ENCODE measurements around the gene GRID2.
"Not testable (repeated sequence)": the region's sequence is repeated elsewhere in the genome, so short reads cannot be mapped to it uniquely, and the experiment has no call there.

Gene GRID2

DNA sequence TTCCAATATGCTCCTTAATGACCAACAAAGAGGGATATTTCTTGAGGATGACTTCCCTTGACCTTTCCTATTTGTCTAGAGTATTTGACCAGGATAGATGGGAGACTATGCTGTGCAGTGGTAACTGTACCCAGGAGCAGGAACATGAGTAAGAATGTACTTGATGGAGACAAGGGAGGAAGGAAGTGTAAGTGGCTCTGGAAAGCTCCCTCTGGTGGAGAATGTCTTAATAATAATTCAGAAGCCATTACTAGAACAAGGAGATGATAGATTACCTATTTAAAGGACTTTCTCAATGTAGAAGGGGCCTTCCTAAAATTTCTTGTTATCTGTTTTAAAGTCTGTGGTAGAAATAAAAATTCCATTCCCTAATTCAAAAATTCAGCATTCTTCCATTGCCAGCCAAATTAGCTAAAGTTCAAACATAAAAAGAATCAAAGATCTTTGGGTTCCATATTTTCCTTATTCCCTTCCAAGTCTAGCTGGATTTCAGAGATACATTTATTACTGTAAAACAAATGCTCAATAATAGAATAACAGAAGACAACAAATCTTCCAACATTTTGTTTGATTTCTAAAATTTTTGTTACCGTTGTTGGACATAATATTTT lies 83.8 kb downstream of the GRID2 start:
- H4K91ac ChIP-seq (ENCODE audit: low read depth, low read length) = no peak overlapping the region
- H3K4me3 ChIP-seq (ENCODE audit: low read depth, low read length) = no peak overlapping the region
- no peak overlapping the region for H3K4me2 ChIP-seq (ENCODE audit: low read length)
- H3K14ac ChIP-seq (ENCODE audit: low read length) = no peak overlapping the region
- no peaks in the 10 kb centered on the region for H3K9me3 ChIP-seq (ENCODE audit: insufficient read depth, low read depth, low read length)
- no peak overlapping the region for H2BK120ac ChIP-seq (ENCODE audit: insufficient read depth, low read length, poor library complexity)
- H3K4me1 ChIP-seq (ENCODE audit: control insufficient read depth in 1 of 2, insufficient read depth in 2 of 2, low read length in 2 of 2) = no peaks in the 10 kb centered on the region
- H4K8ac ChIP-seq (ENCODE audit: low read depth, low read length) = no peak overlapping the region
- no peak overlapping the region for H3K18ac ChIP-seq (ENCODE audit: low read length)
- H3K79me2 ChIP-seq (ENCODE audit: control insufficient read depth, insufficient read depth, low read length, poor library complexity) = no peaks in the 10 kb centered on the region
- no peak overlapping the region for H2BK12ac ChIP-seq (ENCODE audit: low read length)
- H4K12ac ChIP-seq (ENCODE audit: low read depth, low read length) = no peak overlapping the region
- no peak overlapping the region for H2AK5ac ChIP-seq (ENCODE audit: low read length)
- peak; percentile 6 to 65 for DNase-seq
- no peak overlapping the region for H2BK5ac ChIP-seq (ENCODE audit: low read depth, low read length, poor library complexity)
- no peak overlapping the region for H3K27ac ChIP-seq (ENCODE audit: low read depth, low read length)
- no peaks in the 10 kb centered on the region for H3K36me3 ChIP-seq (ENCODE audit: control insufficient read depth in 1 of 2, insufficient read depth in 2 of 2, low read length in 2 of 2)
- H3K23ac ChIP-seq (ENCODE audit: low read length) = no peak overlapping the region
- H3K79me1 ChIP-seq (ENCODE audit: low read length) = no peaks in the 10 kb centered on the region
- H3K4ac ChIP-seq (ENCODE audit: low read depth, low read length) = no peak overlapping the region
- H3K9ac ChIP-seq (ENCODE audit: low read length) = no peak overlapping the region
- no peak overlapping the region for H2AFZ ChIP-seq (ENCODE audit: insufficient read depth, low read length, poor library complexity)
- no peaks in the 10 kb centered on the region for H3K27me3 ChIP-seq (ENCODE audit: insufficient read depth, low read length)
- no CpG with 5 or more reads among the region's 1 CpG for WGBS (ENCODE audit: extremely low coverage, insufficient coverage, insufficient read length)

DNA sequence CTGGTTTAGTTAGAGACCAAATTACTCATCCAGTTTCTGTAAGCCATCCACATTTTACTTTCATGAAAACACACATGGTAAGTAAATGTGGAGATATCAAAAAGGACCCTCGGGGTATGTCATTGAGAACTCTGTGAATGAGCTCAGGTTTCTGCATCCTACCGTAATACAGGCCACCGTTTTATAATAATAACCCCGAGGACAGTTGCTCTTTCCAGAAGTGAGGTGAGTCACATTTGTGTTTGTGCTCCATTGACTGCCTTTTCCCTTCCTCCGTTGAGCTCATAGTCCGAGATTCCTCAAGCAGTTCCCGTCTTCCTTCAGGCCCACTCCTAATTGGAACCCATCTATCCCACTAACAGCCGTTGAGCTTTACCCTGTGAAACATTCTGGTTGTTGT lies 95.3 kb downstream of the GRID2 start:
- H3K79me2 ChIP-seq (ENCODE audit: control insufficient read depth, insufficient read depth, low read length, poor library complexity) = no peaks in the 10 kb centered on the region
- no peak overlapping the region for H4K12ac ChIP-seq (ENCODE audit: low read depth, low read length)
- H3K14ac ChIP-seq (ENCODE audit: low read length) = no peak overlapping the region
- no peaks in the 10 kb centered on the region for H3K36me3 ChIP-seq (ENCODE audit: control insufficient read depth in 1 of 2, insufficient read depth in 2 of 2, low read length in 2 of 2)
- DNase-seq = no peak
- no peaks in the 10 kb centered on the region for H3K27me3 ChIP-seq (ENCODE audit: insufficient read depth, low read length)
- no CpG with 5 or more reads among the region's 8 CpGs for WGBS (ENCODE audit: extremely low coverage, insufficient coverage, insufficient read length)
- H3K9me3 ChIP-seq (ENCODE audit: insufficient read depth, low read depth, low read length) = no peaks in the 10 kb centered on the region
- no peak overlapping the region for H2AK5ac ChIP-seq (ENCODE audit: low read length)
- no peak overlapping the region for H3K23ac ChIP-seq (ENCODE audit: low read length)
- H4K91ac ChIP-seq (ENCODE audit: low read depth, low read length) = no peak overlapping the region
- no peak overlapping the region for H3K4me2 ChIP-seq (ENCODE audit: low read length)
- no peak overlapping the region for H2BK120ac ChIP-seq (ENCODE audit: insufficient read depth, low read length, poor library complexity)
- H3K4ac ChIP-seq (ENCODE audit: low read depth, low read length) = no peak overlapping the region
- no peak overlapping the region for H3K27ac ChIP-seq (ENCODE audit: low read depth, low read length)
- no peak overlapping the region for H2BK5ac ChIP-seq (ENCODE audit: low read depth, low read length, poor library complexity)
- no peaks in the 10 kb centered on the region for H3K4me1 ChIP-seq (ENCODE audit: control insufficient read depth in 1 of 2, insufficient read depth in 2 of 2, low read length in 2 of 2)
- no peak overlapping the region for H2AFZ ChIP-seq (ENCODE audit: insufficient read depth, low read length, poor library complexity)
- H3K9ac ChIP-seq (ENCODE audit: low read length) = no peak overlapping the region
- H3K4me3 ChIP-seq (ENCODE audit: low read depth, low read length) = no peak overlapping the region
- H4K8ac ChIP-seq (ENCODE audit: low read depth, low read length) = no peak overlapping the region
- H3K18ac ChIP-seq (ENCODE audit: low read length) = no peak overlapping the region
- H3K79me1 ChIP-seq (ENCODE audit: low read length) = no peaks in the 10 kb centered on the region
- H2BK12ac ChIP-seq (ENCODE audit: low read length) = no peak overlapping the region

DNA sequence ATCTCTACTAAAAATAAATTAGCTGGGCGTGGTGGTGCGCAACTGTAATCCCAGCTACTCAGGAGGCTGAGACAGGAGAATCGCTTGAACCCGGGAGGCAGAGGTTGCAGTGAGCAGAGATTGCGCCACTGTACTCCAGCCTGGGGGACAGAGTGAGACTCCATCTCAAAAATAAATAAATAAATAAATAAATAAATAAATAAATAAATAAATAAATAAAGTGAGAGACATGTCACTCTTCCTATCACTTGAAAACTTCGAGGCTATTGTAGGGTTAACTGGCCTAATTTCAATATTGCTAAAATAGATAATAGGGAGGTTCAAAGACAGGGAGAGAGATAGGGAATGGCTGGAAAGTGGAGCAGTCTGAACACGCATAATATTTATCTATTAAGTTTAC lies 99.8 kb downstream of the GRID2 start:
- not testable (repeated sequence) for H3K79me2 ChIP-seq (ENCODE audit: control insufficient read depth, insufficient read depth, low read length, poor library complexity); H2AFZ ChIP-seq (ENCODE audit: insufficient read depth, low read length, poor library complexity); H3K27me3 ChIP-seq (ENCODE audit: insufficient read depth, low read length); H3K4me2 ChIP-seq (ENCODE audit: low read length); H4K91ac ChIP-seq (ENCODE audit: low read depth, low read length); H3K9ac ChIP-seq (ENCODE audit: low read length); H3K4ac ChIP-seq (ENCODE audit: low read depth, low read length); H3K9me3 ChIP-seq (ENCODE audit: insufficient read depth, low read depth, low read length); H3K27ac ChIP-seq (ENCODE audit: low read depth, low read length); H2AK5ac ChIP-seq (ENCODE audit: low read length); H4K8ac ChIP-seq (ENCODE audit: low read depth, low read length); H3K18ac ChIP-seq (ENCODE audit: low read length); H3K79me1 ChIP-seq (ENCODE audit: low read length); H4K12ac ChIP-seq (ENCODE audit: low read depth, low read length); H2BK12ac ChIP-seq (ENCODE audit: low read length); H2BK120ac ChIP-seq (ENCODE audit: insufficient read depth, low read length, poor library complexity); H3K4me3 ChIP-seq (ENCODE audit: low read depth, low read length); DNase-seq; H3K36me3 ChIP-seq (ENCODE audit: control insufficient read depth in 1 of 2, insufficient read depth in 2 of 2, low read length in 2 of 2); H3K23ac ChIP-seq (ENCODE audit: low read length); H2BK5ac ChIP-seq (ENCODE audit: low read depth, low read length, poor library complexity); H3K4me1 ChIP-seq (ENCODE audit: control insufficient read depth in 1 of 2, insufficient read depth in 2 of 2, low read length in 2 of 2); H3K14ac ChIP-seq (ENCODE audit: low read length)
- WGBS (ENCODE audit: extremely low coverage, insufficient coverage, insufficient read length) = no CpG with 5 or more reads among the region's 7 CpGs

DNA sequence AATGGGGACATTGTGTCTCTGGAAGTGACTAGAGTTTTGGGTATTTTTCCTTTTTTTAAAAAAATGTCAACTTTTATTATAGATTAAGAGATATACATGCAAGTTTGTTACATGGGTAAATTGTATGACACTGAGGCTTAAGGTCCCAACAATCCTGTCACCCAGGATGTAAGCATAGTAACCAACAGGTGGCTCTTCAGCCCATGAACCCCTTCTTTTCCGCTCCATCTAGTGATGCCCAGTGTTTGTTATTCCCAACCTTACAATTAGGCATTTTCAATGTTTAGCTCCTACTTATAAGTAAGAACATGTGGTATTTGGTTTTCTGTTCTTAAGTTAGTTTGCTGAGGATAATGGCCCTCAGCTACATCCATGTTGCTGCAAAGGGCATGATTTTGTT lies 102.7 kb downstream of the GRID2 start:
- WGBS (ENCODE audit: extremely low coverage, insufficient coverage, insufficient read length) = no CpG with 5 or more reads among the region's 1 CpG

More for the DNA sequence above, 102.7 kb downstream of the GRID2 start:
- H3K14ac ChIP-seq (ENCODE audit: low read length) = no peak overlapping the region
- H3K4me1 ChIP-seq (ENCODE audit: control insufficient read depth in 1 of 2, insufficient read depth in 2 of 2, low read length in 2 of 2) = no peaks in the 10 kb centered on the region
- H3K79me1 ChIP-seq (ENCODE audit: low read length) = no peaks in the 10 kb centered on the region
- H3K79me2 ChIP-seq (ENCODE audit: control insufficient read depth, insufficient read depth, low read length, poor library complexity) = no peaks in the 10 kb centered on the region
- no peaks in the 10 kb centered on the region for H3K36me3 ChIP-seq (ENCODE audit: control insufficient read depth in 1 of 2, insufficient read depth in 2 of 2, low read length in 2 of 2)
- H3K27ac ChIP-seq (ENCODE audit: low read depth, low read length) = no peak overlapping the region
- H4K12ac ChIP-seq (ENCODE audit: low read depth, low read length) = no peak overlapping the region
- no peak overlapping the region for H3K23ac ChIP-seq (ENCODE audit: low read length)
- H3K4ac ChIP-seq (ENCODE audit: low read depth, low read length) = no peak overlapping the region
- no peak overlapping the region for H2BK120ac ChIP-seq (ENCODE audit: insufficient read depth, low read length, poor library complexity)
- H3K18ac ChIP-seq (ENCODE audit: low read length) = no peak overlapping the region
- H3K4me2 ChIP-seq (ENCODE audit: low read length) = no peak overlapping the region
- no peak overlapping the region for H2BK5ac ChIP-seq (ENCODE audit: low read depth, low read length, poor library complexity)
- no peak overlapping the region for H3K4me3 ChIP-seq (ENCODE audit: low read depth, low read length)
- no peaks in the 10 kb centered on the region for H3K27me3 ChIP-seq (ENCODE audit: insufficient read depth, low read length)
- H2AK5ac ChIP-seq (ENCODE audit: low read length) = no peak overlapping the region
- no peak for DNase-seq
- no peak overlapping the region for H2BK12ac ChIP-seq (ENCODE audit: low read length)
- H4K91ac ChIP-seq (ENCODE audit: low read depth, low read length) = no peak overlapping the region
- H2AFZ ChIP-seq (ENCODE audit: insufficient read depth, low read length, poor library complexity) = no peak overlapping the region
- no peak overlapping the region for H4K8ac ChIP-seq (ENCODE audit: low read depth, low read length)
- H3K9ac ChIP-seq (ENCODE audit: low read length) = no peak overlapping the region
- H3K9me3 ChIP-seq (ENCODE audit: insufficient read depth, low read depth, low read length) = no peaks in the 10 kb centered on the region

Measured in trophoblast cell (in vitro differentiated cells and primary cell).